ENCODE measurements around the gene ABHD16B. TPM values are rescaled to one million over a fixed set of nuclear protein-coding genes. Genes with fewer than 3 reads are reported as not detected.

Gene ABHD16B
- total RNA-seq, 1 experiment from 2014 or later = 0.24 TPM

GRCh38 chr20:63859166-63859699 is 2.1 kb upstream of the ABHD16B start:
- CTCF ChIA-PET = interaction anchor here (0.6 to 1.3 kb wide), 3 partner anchors 11 to 321 kb away, joined by 6 to 7 read pairs (median 6); partner anchors contain the start of genes ARFRP1 and ZGPAT
- DNase-seq = no peak
- peaks cover 88% of the 10 kb centered on the region for H3K36me3 Mint-ChIP-seq (ENCODE audit: insufficient read depth, unreplicated experiment)

GRCh38 chr20:63860325-63861051 is 810 bp upstream of the ABHD16B start:
- intact Hi-C loops (cut with micrococcal nuclease; ENCODE audit: unreplicated experiment) = loop anchor here (10.0 kb wide), 1 partner anchor 146 kb away; no protein-coding TSS in a partner anchor
- CTCF ChIA-PET = no interaction called here

More at GRCh38 chr20:63859166-63859699, 2.1 kb upstream of the ABHD16B start:
- intact Hi-C loops (cut with micrococcal nuclease; ENCODE audit: unreplicated experiment) = no loop called here
- Mint-ChIP-seq H3K9me3 (ENCODE audit: low read depth, unreplicated experiment) (no peaks in the 10 kb centered on the region), H3K4me3 (ENCODE audit: low read depth, unreplicated experiment) (peak overlapping the region; percentile 26), H3K27ac (ENCODE audit: unreplicated experiment) (peak overlapping the region; percentile 87), H3K27me3 (ENCODE audit: unreplicated experiment) (peaks cover 32% of the 10 kb centered on the region), H3K4me1 (ENCODE audit: low read depth, unreplicated experiment) (peaks cover 51% of the 10 kb centered on the region)
- no TSS peak for BruUV-seq (replicated peaks)
- TF ChIP-seq CTCF (IDR thresholded peaks at IDR 0.05; ENCODE audit: unreplicated experiment) = no peak

GRCh38 chr20:63861981-63862901 is 943 bp downstream of the ABHD16B start:
- no TSS peak for BruUV-seq (replicated peaks)
- CTCF ChIA-PET = interaction anchor here (2.1 kb wide), 1 partner anchor 155 kb away, joined by 10 read pairs; the partner anchor contains the start of genes ARFRP1 and ZGPAT
- no peak for DNase-seq
- no peak for TF ChIP-seq CTCF (IDR thresholded peaks at IDR 0.05; ENCODE audit: unreplicated experiment)
- Mint-ChIP-seq H3K9me3 (ENCODE audit: low read depth, unreplicated experiment) (no peaks in the 10 kb centered on the region), H3K36me3 (ENCODE audit: insufficient read depth, unreplicated experiment) (peaks cover 92% of the 10 kb centered on the region), H3K4me1 (ENCODE audit: low read depth, unreplicated experiment) (peaks cover 38% of the 10 kb centered on the region), H3K27me3 (ENCODE audit: unreplicated experiment) (peaks cover 16% of the 10 kb centered on the region), H3K4me3 (ENCODE audit: low read depth, unreplicated experiment) (no peak overlapping the region), H3K27ac (ENCODE audit: unreplicated experiment) (no peak overlapping the region)
- intact Hi-C loops (cut with micrococcal nuclease; ENCODE audit: unreplicated experiment) = loop anchor here (10.0 kb wide), 1 partner anchor 147 kb away; no protein-coding TSS in a partner anchor

More at GRCh38 chr20:63860325-63861051, 810 bp upstream of the ABHD16B start:
- H3K4me3 Mint-ChIP-seq (ENCODE audit: low read depth, unreplicated experiment) = no peak overlapping the region
- peaks cover 51% of the 10 kb centered on the region for H3K4me1 Mint-ChIP-seq (ENCODE audit: low read depth, unreplicated experiment)
- H3K27ac Mint-ChIP-seq (ENCODE audit: unreplicated experiment) = peak overlapping the region; percentile 29
- H3K9me3 Mint-ChIP-seq (ENCODE audit: low read depth, unreplicated experiment) = no peaks in the 10 kb centered on the region
- H3K27me3 Mint-ChIP-seq (ENCODE audit: unreplicated experiment) = peaks cover 32% of the 10 kb centered on the region
- H3K36me3 Mint-ChIP-seq (ENCODE audit: insufficient read depth, unreplicated experiment) = peaks cover 92% of the 10 kb centered on the region
- no TSS peak for BruUV-seq (replicated peaks)
- TF ChIP-seq CTCF (IDR thresholded peaks at IDR 0.05; ENCODE audit: unreplicated experiment) = no peak
- no peak for DNase-seq

All from Calu3 (cell line).